ENCODE results near the gene IFITM2.

- TF ChIP-seq ZNF274 (IDR thresholded peaks at IDR 0.05; ENCODE audit: low read depth, low read length) (no peak), YY1 (IDR thresholded peaks at IDR 0.05; ENCODE audit: insufficient read depth, insufficient read length) (no peak)
Observed at GRCh38 chr11:358129-358800, 50.6 kb downstream of the IFITM2 start.

All from NT2/D1 (cell line).